ENCODE data around the gene THEM4. TPM values are rescaled to one million over a fixed set of nuclear protein-coding genes. Genes with fewer than 3 reads are reported as not detected.
A peak's percentile ranks its signal among the peaks of the same experiment; 100 is the strongest.

THEM4 gene
- total RNA-seq, 2 donors from 2014 or later = 7.7 to 23.3 TPM

DNA sequence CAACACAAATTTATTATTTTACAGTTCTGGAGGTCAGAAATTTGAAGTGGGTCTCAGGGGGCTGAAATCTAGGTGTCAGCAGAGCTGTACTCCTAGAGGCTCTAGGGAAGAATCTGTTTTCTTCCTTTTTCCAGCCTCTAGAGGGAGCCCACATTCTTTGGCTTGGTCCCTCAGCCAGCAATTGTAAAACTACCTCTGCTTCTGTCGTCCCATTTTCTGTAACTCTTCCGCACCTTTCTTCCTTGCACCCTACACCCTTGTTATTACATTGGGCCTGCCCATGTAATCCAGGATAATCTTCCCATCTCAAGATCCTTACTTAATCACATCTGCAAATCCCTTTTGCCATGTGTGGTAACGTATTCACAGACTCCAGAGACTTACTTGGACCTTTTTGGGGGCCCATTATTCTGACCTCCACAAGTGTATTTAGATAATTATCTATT lies 24.8 kb upstream of the THEM4 start:
- Histone ChIP-seq H3K27me3 (replicated peaks; ENCODE audit: insufficient read depth) (no peaks in the 10 kb centered on the region), H3K4me1 (ENCODE audit: control insufficient read depth in 1 of 2, low read depth in 2 of 2) (no peaks in the 10 kb centered on the region), H3K4me3 (no peak overlapping the region), H3K36me3 (no peaks in the 10 kb centered on the region), H3K9me3 (no peaks in the 10 kb centered on the region), H3K27ac (no peak overlapping the region)
- TF ChIP-seq, protein P1, sequence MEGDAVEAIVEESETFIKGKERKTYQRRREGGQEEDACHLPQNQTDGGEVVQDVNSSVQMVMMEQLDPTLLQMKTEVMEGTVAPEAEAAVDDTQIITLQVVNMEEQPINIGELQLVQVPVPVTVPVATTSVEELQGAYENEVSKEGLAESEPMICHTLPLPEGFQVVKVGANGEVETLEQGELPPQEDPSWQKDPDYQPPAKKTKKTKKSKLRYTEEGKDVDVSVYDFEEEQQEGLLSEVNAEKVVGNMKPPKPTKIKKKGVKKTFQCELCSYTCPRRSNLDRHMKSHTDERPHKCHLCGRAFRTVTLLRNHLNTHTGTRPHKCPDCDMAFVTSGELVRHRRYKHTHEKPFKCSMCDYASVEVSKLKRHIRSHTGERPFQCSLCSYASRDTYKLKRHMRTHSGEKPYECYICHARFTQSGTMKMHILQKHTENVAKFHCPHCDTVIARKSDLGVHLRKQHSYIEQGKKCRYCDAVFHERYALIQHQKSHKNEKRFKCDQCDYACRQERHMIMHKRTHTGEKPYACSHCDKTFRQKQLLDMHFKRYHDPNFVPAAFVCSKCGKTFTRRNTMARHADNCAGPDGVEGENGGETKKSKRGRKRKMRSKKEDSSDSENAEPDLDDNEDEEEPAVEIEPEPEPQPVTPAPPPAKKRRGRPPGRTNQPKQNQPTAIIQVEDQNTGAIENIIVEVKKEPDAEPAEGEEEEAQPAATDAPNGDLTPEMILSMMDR (IDR thresholded peaks at IDR 0.05) = peak; percentile 75
- ATAC-seq (ENCODE audit: insufficient number of reproducible peaks, low FRiP score, low read depth) = peak; percentile 55
- DNase-seq (ENCODE audit: low spot score) = no peak

DNA sequence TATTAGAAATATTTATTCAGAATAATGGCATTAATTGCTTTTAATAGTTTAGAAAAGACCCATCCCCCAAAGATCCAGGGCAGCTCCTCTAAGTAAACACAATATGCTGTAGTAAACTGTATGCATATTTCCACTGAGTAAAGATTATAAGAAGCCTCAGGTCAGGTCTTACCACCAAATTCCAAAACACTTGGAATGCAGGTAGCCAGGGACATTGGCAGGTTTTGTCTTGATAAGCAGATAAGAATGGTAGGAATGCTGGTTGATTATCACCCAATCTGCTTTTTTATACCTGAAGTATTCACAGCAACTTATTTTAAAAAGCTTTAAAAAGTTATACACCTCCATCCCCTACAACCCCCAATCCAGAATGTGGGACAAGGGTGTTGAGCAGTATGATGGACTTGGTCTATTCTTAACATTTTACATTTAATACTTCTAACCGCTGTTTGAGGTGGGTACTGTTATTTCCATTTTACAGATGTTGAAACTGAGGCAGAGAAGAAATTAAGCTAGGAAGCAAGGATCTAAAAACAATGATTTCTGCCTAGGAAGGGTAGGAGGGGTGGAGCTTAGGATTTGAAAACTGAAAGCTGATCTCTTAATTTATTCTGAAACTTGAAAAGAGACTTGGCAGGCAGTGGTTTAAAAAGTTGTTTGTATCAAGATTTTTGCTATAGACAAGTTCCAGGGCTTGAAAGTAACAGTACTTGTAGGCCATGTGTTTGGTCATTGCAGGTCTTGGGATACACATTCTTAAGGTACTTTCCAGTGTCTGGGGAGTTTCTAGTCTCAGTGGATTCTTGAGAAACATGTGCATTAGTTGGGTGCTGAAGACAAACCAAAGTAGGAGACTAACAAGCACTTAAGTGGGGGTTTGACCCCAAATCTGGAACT lies 15.6 kb upstream of the THEM4 start:
- H3K27me3 ChIP-seq (replicated peaks; ENCODE audit: insufficient read depth) = no peaks in the 10 kb centered on the region
- DNase-seq (ENCODE audit: low spot score) (no peak), ATAC-seq (ENCODE audit: insufficient number of reproducible peaks, low FRiP score, low read depth) (no peak)
- H3K4me3 ChIP-seq = no peak overlapping the region
- TF ChIP-seq, protein P1 (IDR thresholded peaks at IDR 0.05) = no peak
- no peaks in the 10 kb centered on the region for H3K9me3 ChIP-seq
- H3K4me1 ChIP-seq (ENCODE audit: control insufficient read depth in 1 of 2, low read depth in 2 of 2) = no peaks in the 10 kb centered on the region
- no peak overlapping the region for H3K27ac ChIP-seq
- no peaks in the 10 kb centered on the region for H3K36me3 ChIP-seq

DNA sequence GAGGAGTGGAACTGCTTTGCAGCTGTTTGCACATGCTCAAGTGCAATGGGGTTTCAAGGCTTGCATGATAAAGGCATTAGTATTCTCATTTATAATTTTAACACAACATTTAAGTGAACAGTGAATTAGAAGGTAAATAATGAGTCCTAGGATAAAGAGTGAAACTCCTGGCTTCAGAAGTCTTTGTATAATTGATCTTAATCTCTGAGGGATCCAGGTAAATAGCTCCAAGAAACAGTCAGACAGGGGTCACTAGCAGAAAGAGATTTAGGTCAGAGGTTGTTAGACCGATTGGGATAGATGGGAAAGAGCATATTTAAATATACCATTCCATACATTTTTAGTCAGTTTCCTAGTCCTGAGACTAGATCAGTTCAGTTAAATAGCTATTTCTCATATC lies 14.1 kb upstream of the THEM4 start:
- no peaks in the 10 kb centered on the region for H3K27me3 ChIP-seq (replicated peaks; ENCODE audit: insufficient read depth)
- DNase-seq (ENCODE audit: low spot score) (no peak), ATAC-seq (ENCODE audit: insufficient number of reproducible peaks, low FRiP score, low read depth) (no peak)
- no peak overlapping the region for H3K4me3 ChIP-seq
- H3K4me1 ChIP-seq (ENCODE audit: control insufficient read depth in 1 of 2, low read depth in 2 of 2) = no peaks in the 10 kb centered on the region
- H3K36me3 ChIP-seq = no peaks in the 10 kb centered on the region
- TF ChIP-seq, protein P1 (IDR thresholded peaks at IDR 0.05) = no peak
- H3K9me3 ChIP-seq = no peaks in the 10 kb centered on the region
- no peak overlapping the region for H3K27ac ChIP-seq

DNA sequence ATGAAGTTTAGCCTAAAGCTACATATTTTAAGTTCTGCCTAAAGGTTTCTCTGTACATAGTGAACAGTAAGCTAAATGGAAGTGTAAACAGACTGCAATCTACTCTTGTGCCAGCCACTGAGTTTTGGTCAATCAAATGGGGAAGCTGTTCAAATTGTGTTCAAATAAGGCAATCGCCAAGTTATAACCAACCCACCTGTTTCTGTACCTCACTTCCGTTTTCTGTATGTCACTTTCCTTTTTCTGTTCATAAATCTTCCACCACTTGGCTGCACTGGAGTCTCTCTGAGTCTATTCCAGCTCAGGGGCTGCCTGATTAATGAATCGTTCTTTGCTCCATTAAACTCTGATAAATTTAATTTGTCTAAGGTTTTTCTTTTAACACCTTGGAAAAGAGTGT lies 10.8 kb upstream of the THEM4 start:
- TF ChIP-seq, protein P1 (IDR thresholded peaks at IDR 0.05) = no peak
- Histone ChIP-seq H3K4me3 (no peak overlapping the region), H3K4me1 (ENCODE audit: control insufficient read depth in 1 of 2, low read depth in 2 of 2) (peaks cover 4 to 5% of the 10 kb centered on the region in 2 donors), H3K27me3 (replicated peaks; ENCODE audit: insufficient read depth) (no peaks in the 10 kb centered on the region), H3K9me3 (no peaks in the 10 kb centered on the region), H3K36me3 (no peaks in the 10 kb centered on the region), H3K27ac (no peak overlapping the region)
- no peak for ATAC-seq (ENCODE audit: insufficient number of reproducible peaks, low FRiP score, low read depth)
- no peak for DNase-seq (ENCODE audit: low spot score)

DNA sequence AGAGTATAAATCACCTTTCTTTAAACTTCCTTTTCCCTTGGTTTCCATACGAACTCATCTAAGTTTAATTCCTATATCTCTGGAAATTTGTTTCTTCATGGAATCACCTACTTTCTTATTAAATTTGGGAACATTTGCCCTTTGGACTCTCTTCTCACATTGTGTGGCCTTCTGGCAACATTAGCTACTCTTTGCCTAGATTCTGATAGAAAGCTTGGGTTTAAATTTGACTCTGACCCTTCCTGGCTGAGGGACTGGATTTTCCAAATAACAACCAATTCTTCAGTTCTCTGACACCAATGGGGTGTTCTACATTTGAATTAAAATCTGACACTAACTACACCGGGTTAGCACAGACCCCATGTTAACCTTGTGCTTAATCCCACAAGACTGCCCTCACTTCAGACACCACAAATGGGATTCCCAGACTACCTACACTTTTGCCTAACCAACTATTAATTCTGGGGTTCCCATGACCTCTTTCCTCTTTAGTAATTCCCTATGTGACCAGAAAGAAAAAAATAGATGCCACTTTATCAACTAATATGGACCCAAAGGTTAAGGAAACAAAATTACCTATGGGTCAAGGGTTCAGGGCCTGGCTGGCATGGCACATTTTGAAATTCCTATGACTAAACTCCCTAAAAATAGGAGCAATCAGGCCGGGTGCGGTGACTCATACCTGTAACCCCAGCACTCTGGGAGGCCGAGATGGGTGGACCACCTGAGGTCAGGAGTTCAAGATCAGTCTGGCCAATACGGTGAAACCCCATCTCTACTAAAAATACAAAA lies 9.7 kb upstream of the THEM4 start:
- H3K9me3 ChIP-seq = no peaks in the 10 kb centered on the region
- no peaks in the 10 kb centered on the region for H3K36me3 ChIP-seq
- no peak overlapping the region for H3K27ac ChIP-seq
- TF ChIP-seq, protein P1 (IDR thresholded peaks at IDR 0.05) = no peak
- no peak for ATAC-seq (ENCODE audit: insufficient number of reproducible peaks, low FRiP score, low read depth)
- no peak for DNase-seq (ENCODE audit: low spot score)
- no peaks in the 10 kb centered on the region for H3K27me3 ChIP-seq (replicated peaks; ENCODE audit: insufficient read depth)
- H3K4me3 ChIP-seq = no peak overlapping the region
- H3K4me1 ChIP-seq (ENCODE audit: control insufficient read depth in 1 of 2, low read depth in 2 of 2) = peaks cover 4 to 14% of the 10 kb centered on the region in 2 donors
